ENCODE measurements around the gene DKK3. TPM values are rescaled to one million over a fixed set of nuclear protein-coding genes. Genes with fewer than 3 reads are reported as not detected.

The DKK3 gene
- total RNA-seq, 3 donors from 2014 or later (not counting 1 experiment from before 2014, with no cell fraction given), result 0.16 to 0.70 TPM; not detected in 1

GRCh38 chr11:11916981-11917399 lies 91.4 kb downstream of the DKK3 start:
- Mint-ChIP-seq H3K27ac (peak overlapping the region; percentile 5 to 51), H3K9me3 (no peaks in the 10 kb centered on the region), H3K27me3 (ENCODE audit: low read depth in 2 of 2) (no peaks in the 10 kb centered on the region), H3K4me3 (no peak overlapping the region), H3K36me3 (peaks cover 1% of the 10 kb centered on the region), H3K4me1 (no peaks in the 10 kb centered on the region)
- H3K27me3 ChIP-seq (ENCODE audit: control insufficient read depth, insufficient read depth, low read length), result no peaks in the 10 kb centered on the region
- H3K4me1 ChIP-seq (ENCODE audit: control insufficient read depth, insufficient read depth, low read length), result no peaks in the 10 kb centered on the region
- H3K4me3 ChIP-seq (ENCODE audit: low read length), result no peak overlapping the region
- H3K9me3 ChIP-seq (ENCODE audit: control insufficient read depth, insufficient read depth, low read length), result no peaks in the 10 kb centered on the region
- intact Hi-C loops (cut with micrococcal nuclease), result no loop called here
- H3K27ac ChIP-seq (ENCODE audit: low read length), result no peak overlapping the region
- WGBS (ENCODE audit: insufficient coverage), result 91% methylated on average over 1 of the region's 1 CpG
- peaks cover 27% of the 10 kb centered on the region for H3K36me3 ChIP-seq (ENCODE audit: control insufficient read depth, insufficient read depth, low read length)
- no peak for DNase-seq
- ATAC-seq, result no peak
- TF ChIP-seq CTCF (IDR thresholded peaks at IDR 0.05), result no peak

- Mint-ChIP-seq H3K36me3 (peaks cover 13% of the 10 kb centered on the region), H3K9me3 (no peaks in the 10 kb centered on the region), H3K4me1 (no peaks in the 10 kb centered on the region), H3K27ac (peak overlapping the region; percentile 42 to 51), H3K4me3 (no peak overlapping the region), H3K27me3 (ENCODE audit: low read depth in 2 of 2) (no peaks in the 10 kb centered on the region)
- 100% methylated on average over 1 of the region's 2 CpGs for WGBS (ENCODE audit: insufficient coverage)
- no peak for TF ChIP-seq CTCF (IDR thresholded peaks at IDR 0.05)
- H3K27ac ChIP-seq (ENCODE audit: low read length), result no peak overlapping the region
- H3K4me1 ChIP-seq (ENCODE audit: control insufficient read depth, insufficient read depth, low read length), result no peaks in the 10 kb centered on the region
- no peak for ATAC-seq
- no peaks in the 10 kb centered on the region for H3K9me3 ChIP-seq (ENCODE audit: control insufficient read depth, insufficient read depth, low read length)
- DNase-seq, result no peak
- no peak overlapping the region for H3K4me3 ChIP-seq (ENCODE audit: low read length)
- no peaks in the 10 kb centered on the region for H3K27me3 ChIP-seq (ENCODE audit: control insufficient read depth, insufficient read depth, low read length)
- peaks cover 24% of the 10 kb centered on the region for H3K36me3 ChIP-seq (ENCODE audit: control insufficient read depth, insufficient read depth, low read length)
- intact Hi-C loops (cut with micrococcal nuclease), result no loop called here
Measured at GRCh38 chr11:11915625-11916024, 92.8 kb downstream of the DKK3 start.

- Histone ChIP-seq H3K27ac (ENCODE audit: low read length) (no peak overlapping the region), H3K4me3 (ENCODE audit: low read length) (no peak overlapping the region), H3K36me3 (ENCODE audit: control insufficient read depth, insufficient read depth, low read length) (peaks cover 36% of the 10 kb centered on the region), H3K9me3 (ENCODE audit: control insufficient read depth, insufficient read depth, low read length) (no peaks in the 10 kb centered on the region), H3K4me1 (ENCODE audit: control insufficient read depth, insufficient read depth, low read length) (no peaks in the 10 kb centered on the region), H3K27me3 (ENCODE audit: control insufficient read depth, insufficient read depth, low read length) (no peaks in the 10 kb centered on the region)
- intact Hi-C loops (cut with micrococcal nuclease), result no loop called here
- ATAC-seq (no peak), DNase-seq (no peak)
- Mint-ChIP-seq H3K4me1 (no peaks in the 10 kb centered on the region), H3K27ac (no peak overlapping the region), H3K9me3 (no peaks in the 10 kb centered on the region), H3K36me3 (peaks cover 13% of the 10 kb centered on the region), H3K27me3 (ENCODE audit: low read depth in 2 of 2) (no peaks in the 10 kb centered on the region), H3K4me3 (no peak overlapping the region)
- 100% methylated on average over 1 of the region's 1 CpG for WGBS (ENCODE audit: insufficient coverage)
- no peak for TF ChIP-seq CTCF (IDR thresholded peaks at IDR 0.05)
Measured at GRCh38 chr11:11913395-11913794, 95.0 kb downstream of the DKK3 start.

Other genes starting within 250 kb of the DKK3 start
- gene USP47, start 166.7 kb downstream of the DKK3 start, total RNA-seq, result 100 to 1,000 TPM; 102 to 108 (median 107) TPM
- 10 to 100 TPM; 54.6 to 68.6 (median 57.4) TPM for gene MICAL2, start 102.0 kb upstream of the DKK3 start, total RNA-seq